HEK293T (cell line): Measurements from ENCODE around the gene CDC42.

Experiments used
- CTCF ChIA-PET: fragments of 350-600 bp; formaldehyde crosslinking; extraction: SDS; loops from one replicate; lab custom pipeline; 2021; ENCODE audit warnings: antibody characterized with exemption, inconsistent platforms; lab: Yijun Ruan, JAX
- POLR2A ChIA-PET: fragments of 350-600 bp; formaldehyde crosslinking; extraction: SDS; loops from one replicate; lab custom pipeline; 2020; ENCODE audit warnings: antibody characterized with exemption, inconsistent platforms; lab: Yijun Ruan, JAX
- DNase-seq: peaks from one replicate; pipeline ENCODE4 v3.0.0; 2012; ENCODE audit warnings: mixed read lengths; ENCODE audit errors: extremely low spot score
- ARNT ChIP-seq: fragments of 450-650 bp; IDR thresholded peaks from 2 replicates; pipeline ENCODE4 v1.6.1; 2017; ENCODE audit warnings: mild to moderate bottlenecking
- BHLHE40 ChIP-seq: fragments of 450-650 bp; IDR thresholded peaks from 2 replicates; pipeline ENCODE4 v1.6.1; 2016; ENCODE audit warnings: mild to moderate bottlenecking, moderate library complexity, borderline replicate concordance
- CTBP1 ChIP-seq: fragments of 450-650 bp; IDR thresholded peaks from 2 replicates; pipeline ENCODE4 v1.6.1; 2016; ENCODE audit warnings: borderline replicate concordance
- ELF4 ChIP-seq: fragments of 450-650 bp; IDR thresholded peaks from 2 replicates; pipeline ENCODE4 v1.6.1; 2017; ENCODE audit warnings: antibody characterized with exemption
- FOXA1 ChIP-seq: fragments of 450-650 bp; IDR thresholded peaks from 2 replicates; pipeline ENCODE4 v1.6.1; 2016; ENCODE audit warnings: mild to moderate bottlenecking
- FOXK2 ChIP-seq: fragments of 450-650 bp; IDR thresholded peaks from 2 replicates; pipeline ENCODE4 v1.6.1; 2016; ENCODE audit warnings: mild to moderate bottlenecking
- FOXM1 ChIP-seq: fragments of 450-650 bp; IDR thresholded peaks from 2 replicates; pipeline ENCODE4 v1.6.1; 2017; ENCODE audit warnings: mild to moderate bottlenecking, borderline replicate concordance
- HDGF ChIP-seq: fragments of 450-650 bp; IDR thresholded peaks from 2 replicates; pipeline ENCODE4 v1.6.1; 2017; ENCODE audit warnings: antibody characterized with exemption, borderline replicate concordance
- L3MBTL2 ChIP-seq: fragments of 450-650 bp; conservative IDR thresholded peaks from 2 replicates; pipeline ENCODE4 v1.6.1; 2016; ENCODE audit warnings: mild to moderate bottlenecking
- LEF1 ChIP-seq: fragments of 450-650 bp; IDR thresholded peaks from 2 replicates; pipeline ENCODE4 v1.6.1; 2017; ENCODE audit warnings: mild to moderate bottlenecking, borderline replicate concordance
- NFRKB ChIP-seq: fragments of 450-650 bp; IDR thresholded peaks from 2 replicates; pipeline ENCODE4 v1.6.1; 2016; ENCODE audit warnings: mild to moderate bottlenecking, moderate library complexity
- PKNOX1 ChIP-seq: fragments of 450-650 bp; IDR thresholded peaks from 2 replicates; pipeline ENCODE4 v1.6.1; 2016
- SP1 ChIP-seq: fragments of 450-650 bp; IDR thresholded peaks from 2 replicates; pipeline ENCODE4 v1.6.1; 2017
- SUZ12 ChIP-seq: fragments of 450-650 bp; IDR thresholded peaks from 2 replicates; pipeline ENCODE4 v1.6.1; 2016; ENCODE audit warnings: mild to moderate bottlenecking
- TARDBP ChIP-seq: fragments of 450-650 bp; IDR thresholded peaks from 2 replicates; pipeline ENCODE4 v1.6.1; 2016
- ZNF384 ChIP-seq: fragments of 450-650 bp; IDR thresholded peaks from 2 replicates; pipeline ENCODE4 v1.6.1; 2016

Gene CDC42

GRCh38 chr1:22120469-22120790 is 67.9 kb downstream of the CDC42 start:
- DNase-seq: no peak
- ChIA-PET CTCF (no interaction called here), POLR2A (no interaction called here)
- TF ChIP-seq NFRKB: no peak
- no peak for TF ChIP-seq ARNT
- TF ChIP-seq FOXM1: no peak
- no peak for TF ChIP-seq FOXK2
- TF ChIP-seq SUZ12: no peak
- no peak for TF ChIP-seq SP1
- no peak for TF ChIP-seq LEF1
- no peak for TF ChIP-seq ELF4
- no peak for TF ChIP-seq ZNF384
- no peak for TF ChIP-seq CTBP1
- no peak for TF ChIP-seq HDGF
- TF ChIP-seq TARDBP: no peak

GRCh38 chr1:22121421-22121911 is 69.0 kb downstream of the CDC42 start:
- TF ChIP-seq ZNF384: no peak
- TF ChIP-seq BHLHE40: no peak
- TF ChIP-seq CTBP1: no peak
- no peak for TF ChIP-seq ELF4
- no peak for TF ChIP-seq LEF1
- TF ChIP-seq ARNT: no peak
- no peak for TF ChIP-seq FOXA1
- no peak for TF ChIP-seq NFRKB
- TF ChIP-seq SUZ12: no peak
- no peak for TF ChIP-seq FOXM1
- no peak for TF ChIP-seq L3MBTL2
- TF ChIP-seq SP1: no peak
- TF ChIP-seq FOXK2: no peak
- no peak for TF ChIP-seq TARDBP
- TF ChIP-seq PKNOX1: no peak
- no peak for TF ChIP-seq HDGF
- DNase-seq: no peak
- POLR2A ChIA-PET: no interaction called here
- CTCF ChIA-PET: interaction anchor here (1.4 kb wide), 1 partner anchor 16 kb away, joined by 4 read pairs; no protein-coding TSS in a partner anchor

- no peak for DNase-seq
- TF ChIP-seq FOXA1 (no peak), FOXK2 (no peak), PKNOX1 (no peak), SUZ12 (no peak), ARNT (no peak), LEF1 (no peak), CTBP1 (no peak), TARDBP (no peak), L3MBTL2 (no peak), NFRKB (no peak), FOXM1 (no peak), BHLHE40 (no peak)
- CTCF ChIA-PET: interaction anchor here (0.6 to 1.4 kb wide), 2 partner anchors 12 to 17 kb away, joined by 4 read pairs; no protein-coding TSS in a partner anchor
- POLR2A ChIA-PET: no interaction called here
These were observed 70.0 kb downstream of the CDC42 start for GRCh38 chr1:22122273-22123070.

- ChIA-PET POLR2A (no interaction called here), CTCF (interaction anchor here (1.3 kb wide), 1 partner anchor 18 kb away, joined by 4 read pairs; no protein-coding TSS in a partner anchor)
- TF ChIP-seq NFRKB: no peak
- TF ChIP-seq L3MBTL2: no peak
- no peak for TF ChIP-seq ELF4
- TF ChIP-seq ZNF384: no peak
- TF ChIP-seq HDGF: no peak
- TF ChIP-seq TARDBP: no peak
- TF ChIP-seq CTBP1: no peak
- no peak for TF ChIP-seq BHLHE40
- no peak for TF ChIP-seq PKNOX1
- no peak for TF ChIP-seq FOXK2
- TF ChIP-seq SP1: no peak
- no peak for TF ChIP-seq FOXA1
- no peak for TF ChIP-seq SUZ12
- TF ChIP-seq FOXM1: no peak
- TF ChIP-seq ARNT: no peak
- TF ChIP-seq LEF1: no peak
- DNase-seq: no peak
These were observed 70.5 kb downstream of the CDC42 start for GRCh38 chr1:22123071-22123390.

GRCh38 chr1:22123901-22124404 is 71.4 kb downstream of the CDC42 start:
- DNase-seq: no peak
- no peak for TF ChIP-seq FOXA1
- TF ChIP-seq SP1: no peak
- TF ChIP-seq L3MBTL2: no peak
- TF ChIP-seq FOXM1: no peak
- no peak for TF ChIP-seq PKNOX1
- TF ChIP-seq ZNF384: no peak
- no peak for TF ChIP-seq HDGF
- TF ChIP-seq FOXK2: no peak
- TF ChIP-seq TARDBP: no peak
- no peak for TF ChIP-seq ELF4
- TF ChIP-seq SUZ12: no peak
- TF ChIP-seq CTBP1: no peak
- TF ChIP-seq NFRKB: no peak
- no peak for TF ChIP-seq BHLHE40
- no peak for TF ChIP-seq ARNT
- no peak for TF ChIP-seq LEF1
- CTCF ChIA-PET: interaction anchor here (1.3 kb wide), 1 partner anchor 18 kb away, joined by 4 read pairs; no protein-coding TSS in a partner anchor
- POLR2A ChIA-PET: no interaction called here
